ENCODE results near the gene BEX5.

- no peak for TF ChIP-seq CHD2 (IDR thresholded peaks at IDR 0.05; ENCODE audit: low read length)
- TF ChIP-seq SUZ12 (IDR thresholded peaks at IDR 0.05; ENCODE audit: low read length) = no peak
- no peak for TF ChIP-seq CTCF (IDR thresholded peaks at IDR 0.05; ENCODE audit: control extremely low read depth in 1 of 3, insufficient read depth in 1 of 3, low read depth in 1 of 3, low read length in 3 of 3)
- TF ChIP-seq YY1 (IDR thresholded peaks at IDR 0.05; ENCODE audit: low read depth, low read length) = no peak
- TF ChIP-seq CBX8 (IDR thresholded peaks at IDR 0.05; ENCODE audit: borderline replicate concordance, low read depth, low read length) = no peak
- TF ChIP-seq TAF1 (IDR thresholded peaks at IDR 0.05; ENCODE audit: low read depth, low read length) = no peak
- no peak for TF ChIP-seq POLR2A (IDR thresholded peaks at IDR 0.05; ENCODE audit: control extremely low read depth in 1 of 2, low read depth in 2 of 2, low read length in 2 of 2)
- no peak for TF ChIP-seq POLR2AphosphoS5 (IDR thresholded peaks at IDR 0.05; ENCODE audit: low read depth, low read length)
- TF ChIP-seq RBBP5 (IDR thresholded peaks at IDR 0.05; ENCODE audit: borderline replicate concordance, low read depth, low read length) = no peak
- no peak for TF ChIP-seq MAX (IDR thresholded peaks at IDR 0.05)
- no peak for TF ChIP-seq EZH2 (IDR thresholded peaks at IDR 0.05; ENCODE audit: low read depth, low read length, severe bottlenecking)
- TF ChIP-seq RFX5 (IDR thresholded peaks at IDR 0.05; ENCODE audit: borderline replicate concordance, low read depth, low read length) = no peak
- TF ChIP-seq TEAD4 (IDR thresholded peaks at IDR 0.05; ENCODE audit: low read depth, low read length) = no peak
Observed at GRCh38 chrX:102115748-102116147, 40.0 kb downstream of the BEX5 start.

All from H1 (cell line).